HL-60 (cell line): ENCODE data around the gene SEC22C.

ENCODE experiments used
- DNase-seq, 2 experiments: peaks; one replicate each; pipeline ENCODE4 v3.0.0-alpha.2; 2010 to 2020; ENCODE audit warnings: low read depth in 1 of 2, low spot score in 1 of 2
- H3K27ac ChIP-seq: fragments of 250-450 bp; sonication (Bioruptor Pico); replicated peaks from 2 replicates; pipeline ENCODE4 v1.5.1; 2020; ENCODE audit warnings: mild to moderate bottlenecking, moderate library complexity
- H3K27me3 ChIP-seq: fragments of 250-450 bp; sonication (Bioruptor Pico); 2 replicates; pipeline ENCODE4 v1.5.1; 2021; ENCODE audit warnings: mild to moderate bottlenecking, moderate library complexity; ENCODE audit not compliant: insufficient read depth, poor library complexity, severe bottlenecking
- H3K4me3 ChIP-seq: replicated peaks from 2 replicates; pipeline ENCODE4 v1.5.1; 2011; ENCODE audit warnings: mild to moderate bottlenecking, control low read depth, low read length; ENCODE audit not compliant: insufficient read depth
- GABPA ChIP-seq: IDR thresholded peaks from 2 replicates; pipeline ENCODE4 v1.6.1; 2012; ENCODE audit warnings: low read depth
- POLR2AphosphoS5 ChIP-seq: IDR thresholded peaks from 2 replicates; pipeline ENCODE4 v1.6.1; 2012; ENCODE audit warnings: low read depth
- SPI1 ChIP-seq: IDR thresholded peaks from 2 replicates; pipeline ENCODE4 v1.6.1; 2012; ENCODE audit warnings: low read depth, mild to moderate bottlenecking, borderline replicate concordance
- TF ChIP-seq, protein P1 (sequence below): IDR thresholded peaks from 2 replicates; pipeline ENCODE4 v1.6.1; 2012; ENCODE audit warnings: low read depth; ENCODE audit not compliant: insufficient replicate concordance
- TF ChIP-seq, protein P2 (sequence below): IDR thresholded peaks from one replicate; pipeline ENCODE4 v1.5.1; 2011; ENCODE audit warnings: low read length, control low read depth, inconsistent platforms; ENCODE audit not compliant: insufficient read depth

SEC22C gene

DNA sequence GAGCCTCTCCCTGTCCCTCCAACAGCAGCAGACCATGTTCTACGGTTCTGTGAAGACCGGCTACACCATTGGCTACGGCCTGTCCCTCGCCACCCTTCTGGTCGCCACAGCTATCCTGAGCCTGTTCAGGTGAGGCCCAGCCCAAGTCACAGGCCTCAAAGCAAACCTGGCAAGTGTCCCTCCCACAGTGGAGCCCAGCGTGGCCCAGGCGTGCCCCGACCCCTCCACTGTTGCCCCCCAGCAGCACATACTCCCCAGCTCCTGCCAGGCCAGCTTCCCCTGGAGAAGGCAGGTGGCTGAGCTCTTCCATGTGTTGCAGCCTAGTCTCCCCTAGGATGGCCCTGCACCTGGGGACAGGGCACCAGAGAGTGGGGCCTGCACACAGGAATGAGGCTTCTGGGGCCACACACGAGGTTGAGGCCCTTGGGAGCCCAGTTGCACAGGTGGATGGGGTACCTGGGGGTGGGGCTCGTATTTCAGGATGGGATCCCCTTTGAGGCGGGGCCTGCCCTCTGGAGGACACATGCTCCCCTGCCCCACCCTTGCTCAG lies 54.3 kb downstream of the SEC22C start:
- Histone ChIP-seq H3K27ac (no peak overlapping the region), H3K4me3 (no peak overlapping the region), H3K27me3 (no peaks in the 10 kb centered on the region)
- no peak for DNase-seq
- no peak for TF ChIP-seq POLR2AphosphoS5
- TF ChIP-seq, protein P1, sequence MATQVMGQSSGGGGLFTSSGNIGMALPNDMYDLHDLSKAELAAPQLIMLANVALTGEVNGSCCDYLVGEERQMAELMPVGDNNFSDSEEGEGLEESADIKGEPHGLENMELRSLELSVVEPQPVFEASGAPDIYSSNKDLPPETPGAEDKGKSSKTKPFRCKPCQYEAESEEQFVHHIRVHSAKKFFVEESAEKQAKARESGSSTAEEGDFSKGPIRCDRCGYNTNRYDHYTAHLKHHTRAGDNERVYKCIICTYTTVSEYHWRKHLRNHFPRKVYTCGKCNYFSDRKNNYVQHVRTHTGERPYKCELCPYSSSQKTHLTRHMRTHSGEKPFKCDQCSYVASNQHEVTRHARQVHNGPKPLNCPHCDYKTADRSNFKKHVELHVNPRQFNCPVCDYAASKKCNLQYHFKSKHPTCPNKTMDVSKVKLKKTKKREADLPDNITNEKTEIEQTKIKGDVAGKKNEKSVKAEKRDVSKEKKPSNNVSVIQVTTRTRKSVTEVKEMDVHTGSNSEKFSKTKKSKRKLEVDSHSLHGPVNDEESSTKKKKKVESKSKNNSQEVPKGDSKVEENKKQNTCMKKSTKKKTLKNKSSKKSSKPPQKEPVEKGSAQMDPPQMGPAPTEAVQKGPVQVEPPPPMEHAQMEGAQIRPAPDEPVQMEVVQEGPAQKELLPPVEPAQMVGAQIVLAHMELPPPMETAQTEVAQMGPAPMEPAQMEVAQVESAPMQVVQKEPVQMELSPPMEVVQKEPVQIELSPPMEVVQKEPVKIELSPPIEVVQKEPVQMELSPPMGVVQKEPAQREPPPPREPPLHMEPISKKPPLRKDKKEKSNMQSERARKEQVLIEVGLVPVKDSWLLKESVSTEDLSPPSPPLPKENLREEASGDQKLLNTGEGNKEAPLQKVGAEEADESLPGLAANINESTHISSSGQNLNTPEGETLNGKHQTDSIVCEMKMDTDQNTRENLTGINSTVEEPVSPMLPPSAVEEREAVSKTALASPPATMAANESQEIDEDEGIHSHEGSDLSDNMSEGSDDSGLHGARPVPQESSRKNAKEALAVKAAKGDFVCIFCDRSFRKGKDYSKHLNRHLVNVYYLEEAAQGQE, result no peak
- TF ChIP-seq SPI1, result no peak
- no peak for TF ChIP-seq GABPA
- TF ChIP-seq, protein P2, sequence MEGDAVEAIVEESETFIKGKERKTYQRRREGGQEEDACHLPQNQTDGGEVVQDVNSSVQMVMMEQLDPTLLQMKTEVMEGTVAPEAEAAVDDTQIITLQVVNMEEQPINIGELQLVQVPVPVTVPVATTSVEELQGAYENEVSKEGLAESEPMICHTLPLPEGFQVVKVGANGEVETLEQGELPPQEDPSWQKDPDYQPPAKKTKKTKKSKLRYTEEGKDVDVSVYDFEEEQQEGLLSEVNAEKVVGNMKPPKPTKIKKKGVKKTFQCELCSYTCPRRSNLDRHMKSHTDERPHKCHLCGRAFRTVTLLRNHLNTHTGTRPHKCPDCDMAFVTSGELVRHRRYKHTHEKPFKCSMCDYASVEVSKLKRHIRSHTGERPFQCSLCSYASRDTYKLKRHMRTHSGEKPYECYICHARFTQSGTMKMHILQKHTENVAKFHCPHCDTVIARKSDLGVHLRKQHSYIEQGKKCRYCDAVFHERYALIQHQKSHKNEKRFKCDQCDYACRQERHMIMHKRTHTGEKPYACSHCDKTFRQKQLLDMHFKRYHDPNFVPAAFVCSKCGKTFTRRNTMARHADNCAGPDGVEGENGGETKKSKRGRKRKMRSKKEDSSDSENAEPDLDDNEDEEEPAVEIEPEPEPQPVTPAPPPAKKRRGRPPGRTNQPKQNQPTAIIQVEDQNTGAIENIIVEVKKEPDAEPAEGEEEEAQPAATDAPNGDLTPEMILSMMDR, result no peak

DNA sequence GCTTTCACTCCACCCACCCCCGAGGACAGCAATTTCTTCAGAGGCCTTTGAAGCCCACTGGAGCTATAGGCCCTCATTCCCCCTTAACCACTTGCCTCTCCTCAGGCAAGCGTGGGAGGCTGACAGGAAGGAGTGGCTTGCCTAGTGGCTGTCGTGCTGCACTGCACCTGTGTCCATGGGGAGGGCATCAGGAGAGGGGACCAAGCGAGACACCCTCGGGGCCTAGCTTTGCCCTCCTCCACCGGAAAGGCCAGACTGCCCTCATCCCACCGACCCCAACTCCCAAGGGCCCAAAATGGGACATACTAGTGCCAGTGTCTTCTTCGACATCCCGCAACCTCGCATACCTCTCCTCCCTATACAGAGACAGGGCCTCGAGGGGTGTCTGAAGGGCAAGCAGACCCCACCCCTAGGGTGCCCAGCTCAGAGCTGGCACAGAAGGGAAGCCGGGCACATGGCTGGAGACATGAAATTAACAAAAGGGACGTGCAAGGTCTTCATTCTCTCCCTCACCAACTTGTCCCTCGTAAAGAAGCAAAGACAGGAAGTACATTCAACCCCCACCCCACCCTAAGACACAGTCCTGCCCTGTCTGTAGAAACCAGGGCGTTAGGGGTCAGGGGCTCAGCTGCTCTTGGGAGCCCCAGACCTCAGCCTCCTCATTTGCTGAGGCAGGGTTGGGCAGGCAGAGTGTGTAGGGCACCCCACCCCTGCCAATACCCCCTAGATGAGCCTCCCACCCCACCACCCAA lies 55.0 kb downstream of the SEC22C start:
- H3K27ac ChIP-seq, result no peak overlapping the region
- TF ChIP-seq, protein P2, result no peak
- TF ChIP-seq, protein P1, result no peak
- TF ChIP-seq SPI1 (no peak), POLR2AphosphoS5 (no peak), GABPA (no peak)
- peak in 1 of 2 experiments; percentile 19 for DNase-seq

DNA sequence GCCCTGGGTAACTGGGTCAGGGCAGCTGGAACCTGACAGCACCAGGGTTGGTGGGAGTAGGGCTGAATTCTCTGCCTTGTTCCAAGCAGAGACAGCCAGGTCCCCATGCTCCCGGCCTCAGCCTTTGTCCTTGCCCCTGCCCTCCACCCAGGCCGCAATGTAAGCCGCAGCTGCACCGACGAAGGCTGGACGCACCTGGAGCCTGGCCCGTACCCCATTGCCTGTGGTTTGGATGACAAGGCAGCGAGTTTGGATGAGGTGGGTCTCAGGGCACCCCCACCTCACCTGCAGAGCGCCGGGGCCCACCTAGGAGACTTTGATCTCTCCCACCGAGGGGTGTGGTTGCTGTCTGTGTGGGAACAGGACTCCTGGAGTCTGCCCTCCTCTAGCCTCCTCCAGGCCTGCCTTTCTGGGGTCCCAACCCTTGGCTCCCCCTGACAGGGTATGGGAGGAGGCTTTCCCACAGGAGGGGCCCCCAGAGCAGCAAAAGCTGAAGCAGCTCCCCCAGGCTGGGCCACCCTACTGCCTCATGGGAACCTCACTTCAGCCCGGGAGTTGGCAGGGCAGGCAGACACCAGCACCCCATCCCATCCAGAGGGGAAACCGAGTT lies 55.9 kb downstream of the SEC22C start:
- H3K4me3 ChIP-seq, result no peak overlapping the region
- TF ChIP-seq, protein P2, result no peak
- TF ChIP-seq POLR2AphosphoS5, result no peak
- no peaks in the 10 kb centered on the region for H3K27me3 ChIP-seq
- DNase-seq, result no peak
- no peak overlapping the region for H3K27ac ChIP-seq

More for the DNA sequence above, 55.0 kb downstream of the SEC22C start:
- no peaks in the 10 kb centered on the region for H3K27me3 ChIP-seq
- no peak overlapping the region for H3K4me3 ChIP-seq
